Bronchial epithelial cell (primary cell): ENCODE results near the gene CARD19. TPM values are rescaled to one million over a fixed set of nuclear protein-coding genes. Genes with fewer than 3 reads are reported as not detected.
A peak's percentile ranks its signal among the peaks of the same experiment; 100 is the strongest.

Experiments
- DNase-seq: peaks from one replicate; pipeline ENCODE4 v3.0.0-alpha.2; 2010; ENCODE audit warnings: low read depth
- FAIRE-seq: peaks from 2 replicates; lab custom pipeline; 2011; peaks lifted over from hg19 to GRCh38; lab: Jason Lieb, UNC
- H3K27me3 ChIP-seq: 2 replicates; pipeline ENCODE4 v1.5.1; 2011; ENCODE audit warnings: low read length; ENCODE audit not compliant: control insufficient read depth, insufficient read depth
- H3K36me3 ChIP-seq: 2 replicates; pipeline ENCODE4 v1.5.1; 2011; ENCODE audit warnings: low read length; ENCODE audit not compliant: control insufficient read depth, insufficient read depth
- H3K4me3 ChIP-seq: 2 replicates; pipeline ENCODE4 v1.5.1; 2011; ENCODE audit warnings: mild to moderate bottlenecking, low read depth, low read length, control low read depth
- total RNA-seq: library from RNA; depleted of rRNA; stranded (reverse); fragments of >200 nt; gene quantifications from 2 replicates; pipeline ENCODE4 v1.2.1, GENCODE V29; 2014
- TF ChIP-seq, protein P1 (sequence below): IDR thresholded peaks from 2 replicates; pipeline ENCODE4 v1.5.1; 2011; ENCODE audit warnings: mild to moderate bottlenecking, moderate library complexity, low read length, control low read depth, inconsistent platforms; ENCODE audit not compliant: insufficient read depth, severe bottlenecking

Gene CARD19
- total RNA-seq, 1 donor from 2014 or later = 43.4 TPM

DNA sequence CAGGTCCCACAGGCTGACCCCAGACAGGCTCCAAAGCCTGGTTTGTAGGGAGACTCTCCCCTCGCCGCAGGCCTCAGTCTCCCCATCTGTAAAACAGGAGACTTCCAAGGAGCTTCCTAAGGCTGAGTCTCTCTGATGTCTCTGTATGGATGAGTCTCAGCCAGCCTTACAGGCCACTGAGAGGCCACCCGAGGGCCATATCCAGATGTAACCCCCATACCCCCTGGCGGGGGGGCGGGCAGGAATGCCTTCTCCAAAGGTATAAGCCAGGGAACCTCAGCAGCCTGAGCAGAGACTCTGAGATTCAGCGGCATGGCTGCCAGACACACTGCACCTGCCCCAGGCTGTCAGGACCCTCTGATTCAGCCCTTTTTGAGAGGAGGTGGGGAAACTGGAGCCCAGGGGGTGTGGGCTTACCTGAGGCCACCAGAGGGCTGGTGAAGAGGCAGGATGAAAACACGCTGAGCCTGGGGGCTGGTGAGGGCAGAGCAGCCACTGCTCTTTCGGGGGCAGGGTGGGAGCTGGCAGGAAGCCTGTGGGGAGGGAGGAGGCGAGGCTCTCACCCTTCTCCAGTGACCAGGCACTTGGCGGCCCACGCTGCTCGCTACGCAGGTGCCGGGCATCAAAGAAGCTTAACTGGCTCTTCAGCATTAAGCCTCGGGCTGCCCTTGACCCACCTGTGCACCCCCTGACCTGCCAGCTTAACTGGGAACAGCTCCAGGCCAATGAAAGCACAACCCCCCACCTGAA, 43.1 kb upstream of the CARD19 start:
- DNase-seq = no peak
- FAIRE-seq = no peak
- no peaks in the 10 kb centered on the region for H3K27me3 ChIP-seq
- H3K36me3 ChIP-seq = no peaks in the 10 kb centered on the region
- TF ChIP-seq, protein P1, sequence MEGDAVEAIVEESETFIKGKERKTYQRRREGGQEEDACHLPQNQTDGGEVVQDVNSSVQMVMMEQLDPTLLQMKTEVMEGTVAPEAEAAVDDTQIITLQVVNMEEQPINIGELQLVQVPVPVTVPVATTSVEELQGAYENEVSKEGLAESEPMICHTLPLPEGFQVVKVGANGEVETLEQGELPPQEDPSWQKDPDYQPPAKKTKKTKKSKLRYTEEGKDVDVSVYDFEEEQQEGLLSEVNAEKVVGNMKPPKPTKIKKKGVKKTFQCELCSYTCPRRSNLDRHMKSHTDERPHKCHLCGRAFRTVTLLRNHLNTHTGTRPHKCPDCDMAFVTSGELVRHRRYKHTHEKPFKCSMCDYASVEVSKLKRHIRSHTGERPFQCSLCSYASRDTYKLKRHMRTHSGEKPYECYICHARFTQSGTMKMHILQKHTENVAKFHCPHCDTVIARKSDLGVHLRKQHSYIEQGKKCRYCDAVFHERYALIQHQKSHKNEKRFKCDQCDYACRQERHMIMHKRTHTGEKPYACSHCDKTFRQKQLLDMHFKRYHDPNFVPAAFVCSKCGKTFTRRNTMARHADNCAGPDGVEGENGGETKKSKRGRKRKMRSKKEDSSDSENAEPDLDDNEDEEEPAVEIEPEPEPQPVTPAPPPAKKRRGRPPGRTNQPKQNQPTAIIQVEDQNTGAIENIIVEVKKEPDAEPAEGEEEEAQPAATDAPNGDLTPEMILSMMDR = no peak
- no peak overlapping the region for H3K4me3 ChIP-seq

DNA sequence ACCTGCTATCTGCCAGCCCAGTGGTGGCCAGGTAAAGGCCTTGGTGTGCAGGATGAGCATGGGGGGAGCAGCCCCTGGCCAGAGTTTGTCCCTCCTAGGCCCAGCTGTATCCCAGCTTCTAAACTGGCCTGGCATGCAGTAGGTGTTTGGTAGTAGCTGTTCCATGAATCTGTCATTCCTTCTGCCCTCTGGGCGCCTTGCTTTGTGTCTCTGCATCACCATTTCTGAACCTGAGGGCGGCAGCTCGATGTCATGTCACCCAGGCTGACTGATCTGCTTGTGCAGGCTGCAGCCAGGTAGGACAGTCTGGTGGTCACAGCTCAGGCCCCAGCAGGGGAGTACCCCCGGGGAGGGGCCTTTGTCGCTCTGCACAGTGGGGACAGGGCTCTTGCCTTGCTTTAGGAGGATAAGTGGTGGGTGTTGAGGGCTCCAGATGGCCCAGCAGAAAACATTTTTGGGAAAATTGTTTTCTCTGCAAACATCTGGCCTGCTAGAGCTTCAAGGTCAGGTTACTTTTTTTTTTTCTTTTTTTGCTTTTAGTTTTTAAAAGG, 42.2 kb upstream of the CARD19 start:
- Histone ChIP-seq H3K4me3 (no peak overlapping the region), H3K36me3 (no peaks in the 10 kb centered on the region), H3K27me3 (no peaks in the 10 kb centered on the region)
- TF ChIP-seq, protein P1 = no peak
- no peak for FAIRE-seq
- no peak for DNase-seq

- Histone ChIP-seq H3K36me3 (no peaks in the 10 kb centered on the region), H3K4me3 (no peak overlapping the region), H3K27me3 (no peaks in the 10 kb centered on the region)
- FAIRE-seq (peak; percentile 91), DNase-seq (no peak)
- TF ChIP-seq, protein P1 = no peak
These were observed 41.0 kb upstream of the CARD19 start for GRCh38 chr9:93054758-93055704.

GRCh38 chr9:93057042-93057702, 38.8 kb upstream of the CARD19 start:
- no peak for FAIRE-seq
- no peaks in the 10 kb centered on the region for H3K27me3 ChIP-seq
- no peak for DNase-seq
- TF ChIP-seq, protein P1 = no peak
- H3K4me3 ChIP-seq = no peak overlapping the region
- no peaks in the 10 kb centered on the region for H3K36me3 ChIP-seq

DNA sequence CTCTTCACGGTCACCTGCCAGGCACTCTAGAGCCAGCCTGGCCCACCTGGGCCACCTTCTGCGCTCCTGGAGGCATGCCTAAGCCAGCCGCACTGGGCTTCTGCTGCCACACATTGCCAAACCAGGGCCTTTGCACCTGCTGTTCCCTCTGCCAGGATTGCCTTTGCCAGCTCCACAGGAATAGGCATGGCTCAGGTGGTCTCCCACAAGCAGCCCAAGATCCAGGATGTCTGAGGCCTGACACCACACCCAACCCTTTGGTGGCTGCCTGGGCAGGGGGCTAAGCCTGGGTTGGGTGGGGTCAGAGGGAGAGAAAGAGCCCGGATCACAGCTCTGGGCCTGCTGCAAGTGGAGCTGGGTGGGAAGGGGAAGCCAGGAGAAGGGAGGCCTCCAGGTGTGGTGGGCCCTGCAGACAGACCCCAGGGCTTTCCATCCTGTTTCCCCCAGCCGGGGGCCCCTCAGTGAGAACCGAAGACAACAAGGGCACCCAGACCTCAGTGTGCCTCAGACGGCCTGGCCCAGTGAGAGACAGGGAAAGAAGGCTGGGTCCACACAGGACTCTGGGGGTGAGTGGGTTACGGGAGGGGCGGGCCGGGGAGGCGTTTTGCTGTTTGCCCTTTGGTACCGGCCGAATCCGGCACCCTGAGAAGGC, 38.2 kb upstream of the CARD19 start:
- Histone ChIP-seq H3K36me3 (no peaks in the 10 kb centered on the region), H3K4me3 (no peak overlapping the region), H3K27me3 (peaks cover 2% of the 10 kb centered on the region)
- no peak for FAIRE-seq
- no peak for DNase-seq
- TF ChIP-seq, protein P1 = no peak
